B cell (primary cell): Measurements from ENCODE around the gene CHTF18.

Source experiments
- CTCF ChIP-seq: fragments of 200-600 bp; IDR thresholded peaks from one replicate; pipeline ENCODE4 v1.8.0; 2022; ENCODE audit warnings: antibody characterized with exemption, mild to moderate bottlenecking
- EZH2 ChIP-seq: IDR thresholded peaks from 2 replicates; pipeline ENCODE4 v1.6.1; 2012; ENCODE audit warnings: borderline replicate concordance, low read depth, mild to moderate bottlenecking, moderate library complexity, low read length; ENCODE audit not compliant: insufficient read depth, poor library complexity, severe bottlenecking

GRCh38 chr16:780296-780695 lies 8.1 kb upstream of the CHTF18 start:
- no peak for TF ChIP-seq CTCF
- no peak for TF ChIP-seq EZH2
